Testis (tissue), 3 donors: ENCODE data around the gene IRF2BPL. TPM values are rescaled to one million over a fixed set of nuclear protein-coding genes. Genes with fewer than 3 reads are reported as not detected.

Experiments
- DNase-seq: peaks from one replicate; pipeline ENCODE4 v3.0.0-alpha.2; 2019
- H3K27ac ChIP-seq, 2 donors: fragments of 200-600 bp; sonication (generic); one replicate each; pipeline ENCODE4 v1.5.1; 2019
- H3K27me3 ChIP-seq: fragments of 200-600 bp; sonication (generic); one replicate; pipeline ENCODE4 v1.5.1; 2019
- H3K36me3 ChIP-seq: fragments of 200-600 bp; sonication (generic); one replicate; pipeline ENCODE4 v1.5.1; 2017; ENCODE audit warnings: low read depth; ENCODE audit errors: missing control alignments
- H3K4me1 ChIP-seq: fragments of 200-600 bp; sonication (generic); one replicate; pipeline ENCODE4 v1.5.1; 2019
- H3K4me3 ChIP-seq, 2 donors: fragments of 200-600 bp; sonication (generic); one replicate each; pipeline ENCODE4 v1.5.1; 2017 to 2019
- H3K9me3 ChIP-seq: fragments of 200-600 bp; sonication (generic); one replicate; pipeline ENCODE4 v1.5.1; 2017
- POLR2A ChIP-seq: fragments of 450-650 bp; IDR thresholded peaks from one replicate; pipeline ENCODE4 v1.6.1; 2017; ENCODE audit warnings: antibody characterized with exemption, mild to moderate bottlenecking, moderate library complexity
- WGBS, 2 donors: methylation state at CpG; one replicate each; pipeline ENCODE4 v1.1.5; 2018; 5-methylcytosine and 5-hydroxymethylcytosine counted together
- intact Hi-C: fragments of 100-400 bp; cut with DNase I; formaldehyde crosslinking; loops from one replicate; pipeline ENCODE4 v1.15.1; 2023; ENCODE audit warnings: low total_unique reads
- polyA plus RNA-seq: library from polyadenylated mRNA; stranded (reverse); fragments of 350-450 nt; fragmentation: Illumina TruSeq; extraction: RNeasy Lipid Tissue Mini Kit (QIAGEN cat#74804); gene quantifications from one replicate; pipeline ENCODE4 v1.2.3, GENCODE V29; 2014; ENCODE audit warnings: low read depth, low replicate concordance; ENCODE audit not compliant: insufficient read depth
- total RNA-seq, 2 donors: library from RNA; depleted of rRNA; stranded (reverse); fragments of >200 nt; gene quantifications; one replicate each; pipeline ENCODE4 v1.2.3, GENCODE V29; 2016
- TF ChIP-seq, protein P1 (sequence below), 3 experiments: fragments of 450-650 bp in 2 of 3; fragments of 200-600 bp in 1 of 3; sonication (generic) in 1 of 3; IDR thresholded peaks; one replicate each; pipeline ENCODE4 v1.5.1; 2016 to 2019; ENCODE audit warnings: antibody characterized with exemption in 3 of 3, mild to moderate bottlenecking in 2 of 3, moderate library complexity in 1 of 3

IRF2BPL gene
- total and polyA plus RNA-seq, 3 donors from 2014 or later = 30.9 to 120 (median 94.6) TPM

DNA sequence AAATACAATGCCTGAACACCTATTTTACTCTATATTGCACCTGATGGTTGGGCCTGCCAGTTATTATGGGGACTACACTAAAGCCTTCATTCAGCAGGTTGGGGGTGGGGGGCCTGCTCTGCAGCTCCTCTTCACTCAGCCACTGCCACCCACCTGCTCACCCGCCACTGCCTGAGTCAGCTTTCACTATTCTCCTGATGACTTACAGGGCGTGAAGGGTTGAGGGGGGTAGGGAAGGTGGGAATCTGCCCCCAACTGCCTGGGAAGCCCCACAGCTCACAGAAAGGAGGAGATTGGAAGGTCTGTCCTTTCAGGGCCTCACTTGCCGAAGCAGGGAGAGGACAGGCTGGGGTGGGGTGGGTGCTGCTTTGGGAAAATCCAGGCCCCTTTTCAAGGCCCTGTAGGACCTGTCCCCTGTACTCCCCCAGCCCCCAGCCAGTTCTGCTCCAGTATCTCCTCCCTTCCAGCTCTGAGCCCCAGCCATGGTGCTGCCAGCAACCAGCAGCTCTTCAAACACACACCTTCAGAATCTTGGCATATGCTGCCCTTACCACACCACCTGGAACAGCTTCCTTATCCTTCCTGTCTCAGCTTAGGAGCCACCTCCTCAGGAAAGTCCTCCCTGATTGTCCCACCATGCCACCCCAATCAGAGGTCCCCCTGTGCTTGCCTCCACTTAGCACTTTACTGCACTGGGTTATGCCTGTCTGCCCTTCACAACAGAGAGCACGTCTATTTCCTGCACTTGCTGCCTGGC is 33.1 kb downstream of the IRF2BPL start:
- intact Hi-C loops = no loop called here
- H3K27me3 ChIP-seq = no peaks in the 10 kb centered on the region
- H3K27ac ChIP-seq = no peak overlapping the region
- no peak for DNase-seq
- H3K4me1 ChIP-seq = peaks cover 5% of the 10 kb centered on the region
- TF ChIP-seq, protein P1, sequence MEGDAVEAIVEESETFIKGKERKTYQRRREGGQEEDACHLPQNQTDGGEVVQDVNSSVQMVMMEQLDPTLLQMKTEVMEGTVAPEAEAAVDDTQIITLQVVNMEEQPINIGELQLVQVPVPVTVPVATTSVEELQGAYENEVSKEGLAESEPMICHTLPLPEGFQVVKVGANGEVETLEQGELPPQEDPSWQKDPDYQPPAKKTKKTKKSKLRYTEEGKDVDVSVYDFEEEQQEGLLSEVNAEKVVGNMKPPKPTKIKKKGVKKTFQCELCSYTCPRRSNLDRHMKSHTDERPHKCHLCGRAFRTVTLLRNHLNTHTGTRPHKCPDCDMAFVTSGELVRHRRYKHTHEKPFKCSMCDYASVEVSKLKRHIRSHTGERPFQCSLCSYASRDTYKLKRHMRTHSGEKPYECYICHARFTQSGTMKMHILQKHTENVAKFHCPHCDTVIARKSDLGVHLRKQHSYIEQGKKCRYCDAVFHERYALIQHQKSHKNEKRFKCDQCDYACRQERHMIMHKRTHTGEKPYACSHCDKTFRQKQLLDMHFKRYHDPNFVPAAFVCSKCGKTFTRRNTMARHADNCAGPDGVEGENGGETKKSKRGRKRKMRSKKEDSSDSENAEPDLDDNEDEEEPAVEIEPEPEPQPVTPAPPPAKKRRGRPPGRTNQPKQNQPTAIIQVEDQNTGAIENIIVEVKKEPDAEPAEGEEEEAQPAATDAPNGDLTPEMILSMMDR (IDR thresholded peaks at IDR 0.05) = no peak
- no peak for TF ChIP-seq POLR2A
- no peaks in the 10 kb centered on the region for H3K9me3 ChIP-seq
- no peak overlapping the region for H3K4me3 ChIP-seq
- no peaks in the 10 kb centered on the region for H3K36me3 ChIP-seq
- WGBS, 2 donors = 78 to 90% methylated on average over 2 to 4 of the region's 4 CpGs

DNA sequence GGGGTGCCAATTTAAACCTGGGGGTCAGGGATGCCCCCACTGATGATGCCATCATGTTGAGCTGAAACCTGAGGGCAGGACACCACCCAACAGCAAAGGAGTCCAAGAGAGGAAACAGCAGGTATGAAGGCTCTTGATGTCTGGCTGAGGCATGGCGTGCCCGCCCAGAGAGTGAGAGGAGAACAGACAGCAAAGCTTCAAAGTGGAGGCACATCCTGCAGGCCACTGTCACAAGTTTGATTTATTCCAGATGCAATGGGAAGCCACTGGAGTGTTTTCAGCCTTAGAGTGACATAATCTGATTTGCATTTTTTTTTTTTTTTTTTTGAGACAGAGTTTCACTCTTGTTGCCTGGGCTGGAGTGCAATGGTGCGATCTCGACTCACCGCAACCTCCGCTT is 34.8 kb downstream of the IRF2BPL start:
- WGBS, 2 donors = 93 to 98% methylated on average over 2 to 6 of the region's 6 CpGs
- H3K27me3 ChIP-seq = no peaks in the 10 kb centered on the region
- intact Hi-C loops = no loop called here
- no peak for DNase-seq
- TF ChIP-seq, protein P1 (IDR thresholded peaks at IDR 0.05) = no peak
- no peak for TF ChIP-seq POLR2A
- H3K36me3 ChIP-seq = no peaks in the 10 kb centered on the region
- H3K4me1 ChIP-seq = no peaks in the 10 kb centered on the region
- no peak overlapping the region for H3K4me3 ChIP-seq
- no peaks in the 10 kb centered on the region for H3K9me3 ChIP-seq
- no peak overlapping the region for H3K27ac ChIP-seq

- DNase-seq = no peak
- Histone ChIP-seq H3K4me1 (no peaks in the 10 kb centered on the region), H3K4me3 (no peak overlapping the region), H3K9me3 (no peaks in the 10 kb centered on the region), H3K27me3 (no peaks in the 10 kb centered on the region), H3K27ac (no peak overlapping the region), H3K36me3 (no peaks in the 10 kb centered on the region)
- TF ChIP-seq, protein P1 (IDR thresholded peaks at IDR 0.05) = no peak
- TF ChIP-seq POLR2A = no peak
- intact Hi-C loops = no loop called here
Observed at GRCh38 chr14:76990084-76990483, 38.4 kb downstream of the IRF2BPL start.

- intact Hi-C loops = no loop called here
- H3K27me3 ChIP-seq = no peaks in the 10 kb centered on the region
- no peak for DNase-seq
- H3K9me3 ChIP-seq = no peaks in the 10 kb centered on the region
- TF ChIP-seq POLR2A = no peak
- TF ChIP-seq, protein P1 (IDR thresholded peaks at IDR 0.05) = no peak
- H3K4me1 ChIP-seq = no peaks in the 10 kb centered on the region
- no peak overlapping the region for H3K4me3 ChIP-seq
- 91 to 95% methylated on average over 4 of the region's 4 CpGs for WGBS, 2 donors
- H3K27ac ChIP-seq = no peak overlapping the region
- no peaks in the 10 kb centered on the region for H3K36me3 ChIP-seq
Observed at GRCh38 chr14:76987956-76988520, 40.5 kb downstream of the IRF2BPL start.

DNA sequence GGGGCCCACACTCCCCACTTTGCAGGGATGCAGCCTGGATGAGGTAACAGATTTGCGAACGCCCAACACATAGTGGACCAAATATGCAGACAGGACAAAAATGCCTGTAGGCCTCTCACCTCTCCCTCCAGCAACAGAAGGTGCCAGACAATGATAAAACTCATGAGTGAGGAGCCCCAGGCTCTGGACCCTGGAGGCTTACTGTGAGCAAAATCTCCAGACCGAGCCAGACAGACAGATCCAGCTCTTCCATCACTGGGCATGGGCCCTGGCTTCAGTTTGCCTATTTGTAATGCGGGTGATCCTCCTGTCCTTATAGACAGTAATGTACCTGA is 42.3 kb downstream of the IRF2BPL start:
- Histone ChIP-seq H3K27me3 (no peaks in the 10 kb centered on the region), H3K4me3 (no peak overlapping the region), H3K9me3 (no peaks in the 10 kb centered on the region), H3K27ac (no peak overlapping the region), H3K36me3 (no peaks in the 10 kb centered on the region), H3K4me1 (no peaks in the 10 kb centered on the region)
- TF ChIP-seq, protein P1 (IDR thresholded peaks at IDR 0.05) = no peak
- TF ChIP-seq POLR2A = no peak
- WGBS, 2 donors = 94 to 95% methylated on average over 4 of the region's 4 CpGs
- intact Hi-C loops = no loop called here
- no peak for DNase-seq
